WTC11 (cell line): ENCODE measurements around the gene APBA1. TPM values are rescaled to one million over a fixed set of nuclear protein-coding genes. Genes with fewer than 3 reads are reported as not detected.

Source experiments
- ATAC-seq: fragments of 200-7000 bp; cut with Tn5 transposase; 2 replicates; pipeline ENCODE4 v1.10.0; 2021; ENCODE audit warnings: mild to moderate bottlenecking, moderate library complexity
- CTCF ChIA-PET: fragments of 300-600 bp; sonication (Branson Sonifier 250); formaldehyde crosslinking; loops from one replicate; lab custom pipeline; 2021; ENCODE audit warnings: antibody characterized with exemption; lab: Charles Lee
- POLR2A ChIA-PET: fragments of 350-600 bp; sonication (Branson Sonifier 250); formaldehyde crosslinking; loops from one replicate; lab custom pipeline; 2021; ENCODE audit warnings: antibody characterized with exemption; lab: Charles Lee
- DNase-seq: peaks from one replicate; pipeline ENCODE4 v3.0.0; 2021; ENCODE audit warnings: low spot score
- H3K27ac Mint-ChIP-seq: 2 replicates; pipeline ENCODE4 v1.8.0; 2021; ENCODE audit warnings: mixed read lengths
- H3K27me3 Mint-ChIP-seq: 2 replicates; pipeline ENCODE4 v1.8.0; 2021; ENCODE audit warnings: low read depth, mild to moderate bottlenecking, moderate library complexity, mixed read lengths
- H3K36me3 Mint-ChIP-seq: 2 replicates; pipeline ENCODE4 v1.8.0; 2021; ENCODE audit warnings: mixed read lengths
- H3K4me1 Mint-ChIP-seq: 2 replicates; pipeline ENCODE4 v1.8.0; 2022; ENCODE audit warnings: mixed read lengths
- H3K4me3 Mint-ChIP-seq: 2 replicates; pipeline ENCODE4 v1.8.0; 2021; ENCODE audit warnings: mild to moderate bottlenecking, moderate library complexity, mixed read lengths
- H3K9me3 Mint-ChIP-seq: 2 replicates; pipeline ENCODE4 v1.8.0; 2021; ENCODE audit warnings: mixed read lengths
- E2F4 ChIP-seq: sonication (generic); formaldehyde crosslinking; IDR thresholded peaks from 2 replicates; pipeline ENCODE4 v1.8.1; 2022; ENCODE audit warnings: low read depth, mild to moderate bottlenecking, moderate library complexity, missing genetic modification reagents, borderline replicate concordance
- ELF4 ChIP-seq: sonication (generic); formaldehyde crosslinking; IDR thresholded peaks from 2 replicates; pipeline ENCODE4 v1.8.1; 2022; ENCODE audit warnings: low read depth, mild to moderate bottlenecking, moderate library complexity, missing genetic modification reagents
- FOXK1 ChIP-seq: sonication (generic); formaldehyde crosslinking; IDR thresholded peaks from 2 replicates; pipeline ENCODE4 v1.8.0; 2022; ENCODE audit warnings: mild to moderate bottlenecking, moderate library complexity, missing genetic modification reagents
- FOXP4 ChIP-seq: sonication (generic); formaldehyde crosslinking; IDR thresholded peaks from 2 replicates; pipeline ENCODE4 v1.8.0; 2022; ENCODE audit warnings: mild to moderate bottlenecking, missing genetic modification reagents
- GRHL2 ChIP-seq: fragments of 250-450 bp; sonication (Bioruptor Pico); IDR thresholded peaks from 2 replicates; pipeline ENCODE4 v1.8.0; 2022; ENCODE audit warnings: mild to moderate bottlenecking, moderate library complexity; ENCODE audit not compliant: insufficient replicate concordance, severe bottlenecking
- RORB ChIP-seq: fragments of 250-450 bp; sonication (Bioruptor Pico); IDR thresholded peaks from 2 replicates; pipeline ENCODE4 v1.9.0; 2021; ENCODE audit warnings: mild to moderate bottlenecking
- SOX15 ChIP-seq: fragments of 250-450 bp; sonication (Bioruptor Pico); IDR thresholded peaks from 2 replicates; pipeline ENCODE4 v1.9.0; 2021; ENCODE audit warnings: mild to moderate bottlenecking
- ZNF532 ChIP-seq: fragments of 250-450 bp; sonication (Bioruptor Pico); IDR thresholded peaks from 2 replicates; pipeline ENCODE4 v1.9.0; 2021; ENCODE audit warnings: mild to moderate bottlenecking, borderline replicate concordance
- ZNF671 ChIP-seq: fragments of 250-450 bp; sonication (Bioruptor Pico); IDR thresholded peaks from 2 replicates; pipeline ENCODE4 v1.8.0; 2021; ENCODE audit warnings: mild to moderate bottlenecking
- total RNA-seq: library from RNA; stranded (reverse); gene quantifications from 3 replicates; pipeline ENCODE4 v1.2.3, GENCODE V29; 2021
- TF ChIP-seq, protein P1 (sequence below): sonication (generic); formaldehyde crosslinking; IDR thresholded peaks from 2 replicates; pipeline ENCODE4 v1.8.1; 2022; ENCODE audit warnings: missing genetic modification reagents, borderline replicate concordance
- TF ChIP-seq, protein P2 (sequence below): sonication (generic); formaldehyde crosslinking; IDR thresholded peaks from 2 replicates; pipeline ENCODE4 v1.8.1; 2023; ENCODE audit warnings: mild to moderate bottlenecking, missing genetic modification reagents, moderate library complexity
- TF ChIP-seq, protein P3 (sequence below): sonication (generic); formaldehyde crosslinking; IDR thresholded peaks from 2 replicates; pipeline ENCODE4 v1.8.1; 2022; ENCODE audit warnings: low read depth, missing genetic modification reagents, borderline replicate concordance
- TF ChIP-seq, protein P4 (sequence below): sonication (generic); formaldehyde crosslinking; IDR thresholded peaks from 2 replicates; pipeline ENCODE4 v1.8.0; 2022; ENCODE audit warnings: mild to moderate bottlenecking, missing genetic modification reagents
- TF ChIP-seq, protein P5 (sequence below): sonication (generic); formaldehyde crosslinking; IDR thresholded peaks from 2 replicates; pipeline ENCODE4 v1.8.1; 2023; ENCODE audit warnings: mild to moderate bottlenecking, moderate library complexity, missing genetic modification reagents
- TF ChIP-seq, protein P6 (sequence below): sonication (generic); formaldehyde crosslinking; IDR thresholded peaks from 2 replicates; pipeline ENCODE4 v1.8.0; 2023; ENCODE audit warnings: mild to moderate bottlenecking, missing genetic modification reagents

Gene APBA1
- total RNA-seq, 1 experiment from 2014 or later, result 0.94 TPM

- CTCF ChIA-PET, result no interaction called here
- H3K9me3 Mint-ChIP-seq, result no peaks in the 10 kb centered on the region
- H3K36me3 Mint-ChIP-seq, result no peaks in the 10 kb centered on the region
- no peaks in the 10 kb centered on the region for H3K27me3 Mint-ChIP-seq
- H3K4me1 Mint-ChIP-seq, result peaks cover 11% of the 10 kb centered on the region
- DNase-seq (no peak), ATAC-seq (no peak)
- no peak for TF ChIP-seq FOXK1 (CRISPR knock-in tag)
- TF ChIP-seq, protein P1, sequence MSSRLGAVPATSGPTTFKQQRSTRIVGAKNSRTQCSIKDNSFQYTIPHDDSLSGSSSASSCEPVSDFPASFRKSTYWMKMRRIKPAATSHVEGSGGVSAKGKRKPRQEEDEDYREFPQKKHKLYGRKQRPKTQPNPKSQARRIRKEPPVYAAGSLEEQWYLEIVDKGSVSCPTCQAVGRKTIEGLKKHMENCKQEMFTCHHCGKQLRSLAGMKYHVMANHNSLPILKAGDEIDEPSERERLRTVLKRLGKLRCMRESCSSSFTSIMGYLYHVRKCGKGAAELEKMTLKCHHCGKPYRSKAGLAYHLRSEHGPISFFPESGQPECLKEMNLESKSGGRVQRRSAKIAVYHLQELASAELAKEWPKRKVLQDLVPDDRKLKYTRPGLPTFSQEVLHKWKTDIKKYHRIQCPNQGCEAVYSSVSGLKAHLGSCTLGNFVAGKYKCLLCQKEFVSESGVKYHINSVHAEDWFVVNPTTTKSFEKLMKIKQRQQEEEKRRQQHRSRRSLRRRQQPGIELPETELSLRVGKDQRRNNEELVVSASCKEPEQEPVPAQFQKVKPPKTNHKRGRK (CRISPR knock-in tag), result no peak
- no peak for TF ChIP-seq GRHL2
- no peak for TF ChIP-seq E2F4 (CRISPR knock-in tag)
- TF ChIP-seq, protein P2, sequence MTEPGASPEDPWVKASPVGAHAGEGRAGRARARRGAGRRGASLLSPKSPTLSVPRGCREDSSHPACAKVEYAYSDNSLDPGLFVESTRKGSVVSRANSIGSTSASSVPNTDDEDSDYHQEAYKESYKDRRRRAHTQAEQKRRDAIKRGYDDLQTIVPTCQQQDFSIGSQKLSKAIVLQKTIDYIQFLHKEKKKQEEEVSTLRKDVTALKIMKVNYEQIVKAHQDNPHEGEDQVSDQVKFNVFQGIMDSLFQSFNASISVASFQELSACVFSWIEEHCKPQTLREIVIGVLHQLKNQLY (CRISPR knock-in tag), result no peak
- TF ChIP-seq ZNF532, result no peak
- TF ChIP-seq, protein P3, sequence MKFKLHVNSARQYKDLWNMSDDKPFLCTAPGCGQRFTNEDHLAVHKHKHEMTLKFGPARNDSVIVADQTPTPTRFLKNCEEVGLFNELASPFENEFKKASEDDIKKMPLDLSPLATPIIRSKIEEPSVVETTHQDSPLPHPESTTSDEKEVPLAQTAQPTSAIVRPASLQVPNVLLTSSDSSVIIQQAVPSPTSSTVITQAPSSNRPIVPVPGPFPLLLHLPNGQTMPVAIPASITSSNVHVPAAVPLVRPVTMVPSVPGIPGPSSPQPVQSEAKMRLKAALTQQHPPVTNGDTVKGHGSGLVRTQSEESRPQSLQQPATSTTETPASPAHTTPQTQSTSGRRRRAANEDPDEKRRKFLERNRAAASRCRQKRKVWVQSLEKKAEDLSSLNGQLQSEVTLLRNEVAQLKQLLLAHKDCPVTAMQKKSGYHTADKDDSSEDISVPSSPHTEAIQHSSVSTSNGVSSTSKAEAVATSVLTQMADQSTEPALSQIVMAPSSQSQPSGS (CRISPR knock-in tag), result no peak
- no peak for TF ChIP-seq ELF4 (CRISPR knock-in tag)
- no peak for TF ChIP-seq ZNF671 (CRISPR knock-in tag)
- TF ChIP-seq, protein P4, sequence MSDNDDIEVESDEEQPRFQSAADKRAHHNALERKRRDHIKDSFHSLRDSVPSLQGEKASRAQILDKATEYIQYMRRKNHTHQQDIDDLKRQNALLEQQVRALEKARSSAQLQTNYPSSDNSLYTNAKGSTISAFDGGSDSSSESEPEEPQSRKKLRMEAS (CRISPR knock-in tag), result no peak
- TF ChIP-seq SOX15 (CRISPR knock-in tag), result no peak
- no peak for TF ChIP-seq FOXP4 (CRISPR knock-in tag)
- POLR2A ChIA-PET, result no interaction called here
- no peak overlapping the region for H3K4me3 Mint-ChIP-seq
- no peak overlapping the region for H3K27ac Mint-ChIP-seq
Measured at GRCh38 chr9:69555802-69556201, 116.4 kb downstream of the APBA1 start.

DNA sequence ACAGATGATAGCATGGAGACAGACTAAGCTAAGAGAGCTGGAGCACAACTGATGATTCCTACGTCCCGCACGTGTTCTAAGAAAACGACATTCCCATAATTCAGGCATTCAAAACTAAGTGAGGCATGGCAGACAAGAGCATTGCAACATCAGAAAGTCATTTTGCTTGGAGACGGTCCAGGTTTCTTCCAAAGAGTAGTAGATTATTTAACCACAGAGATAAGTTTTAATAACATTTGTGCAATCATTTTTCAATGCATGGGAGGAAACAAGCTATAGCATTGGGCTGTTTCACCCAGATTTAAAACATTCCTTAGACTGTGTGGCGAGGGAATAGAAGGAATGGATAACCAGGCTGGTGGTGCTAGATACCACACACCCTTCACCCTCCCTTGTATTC lies 117.2 kb downstream of the APBA1 start:
- POLR2A ChIA-PET, result interaction anchor here (0.7 kb wide), 1 partner anchor 296 kb away, joined by 3 read pairs; no protein-coding TSS in a partner anchor
- DNase-seq (no peak), ATAC-seq (no peak)
- H3K36me3 Mint-ChIP-seq, result no peaks in the 10 kb centered on the region
- H3K4me1 Mint-ChIP-seq, result peaks cover 11% of the 10 kb centered on the region
- CTCF ChIA-PET, result interaction anchor here (0.7 kb wide), 1 partner anchor 133 kb away, joined by 4 read pairs; no protein-coding TSS in a partner anchor
- no peak overlapping the region for H3K27ac Mint-ChIP-seq
- H3K4me3 Mint-ChIP-seq, result no peak overlapping the region
- H3K27me3 Mint-ChIP-seq, result no peaks in the 10 kb centered on the region
- no peaks in the 10 kb centered on the region for H3K9me3 Mint-ChIP-seq
- no peak for TF ChIP-seq RORB (CRISPR knock-in tag)
- TF ChIP-seq, protein P1 (CRISPR knock-in tag), result no peak
- TF ChIP-seq, protein P5, sequence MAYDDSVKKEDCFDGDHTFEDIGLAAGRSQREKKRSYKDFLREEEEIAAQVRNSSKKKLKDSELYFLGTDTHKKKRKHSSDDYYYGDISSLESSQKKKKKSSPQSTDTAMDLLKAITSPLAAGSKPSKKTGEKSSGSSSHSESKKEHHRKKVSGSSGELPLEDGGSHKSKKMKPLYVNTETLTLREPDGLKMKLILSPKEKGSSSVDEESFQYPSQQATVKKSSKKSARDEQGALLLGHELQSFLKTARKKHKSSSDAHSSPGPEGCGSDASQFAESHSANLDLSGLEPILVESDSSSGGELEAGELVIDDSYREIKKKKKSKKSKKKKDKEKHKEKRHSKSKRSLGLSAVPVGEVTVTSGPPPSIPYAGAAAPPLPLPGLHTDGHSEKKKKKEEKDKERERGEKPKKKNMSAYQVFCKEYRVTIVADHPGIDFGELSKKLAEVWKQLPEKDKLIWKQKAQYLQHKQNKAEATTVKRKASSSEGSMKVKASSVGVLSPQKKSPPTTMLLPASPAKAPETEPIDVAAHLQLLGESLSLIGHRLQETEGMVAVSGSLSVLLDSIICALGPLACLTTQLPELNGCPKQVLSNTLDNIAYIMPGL (CRISPR knock-in tag), result no peak
- TF ChIP-seq, protein P6, sequence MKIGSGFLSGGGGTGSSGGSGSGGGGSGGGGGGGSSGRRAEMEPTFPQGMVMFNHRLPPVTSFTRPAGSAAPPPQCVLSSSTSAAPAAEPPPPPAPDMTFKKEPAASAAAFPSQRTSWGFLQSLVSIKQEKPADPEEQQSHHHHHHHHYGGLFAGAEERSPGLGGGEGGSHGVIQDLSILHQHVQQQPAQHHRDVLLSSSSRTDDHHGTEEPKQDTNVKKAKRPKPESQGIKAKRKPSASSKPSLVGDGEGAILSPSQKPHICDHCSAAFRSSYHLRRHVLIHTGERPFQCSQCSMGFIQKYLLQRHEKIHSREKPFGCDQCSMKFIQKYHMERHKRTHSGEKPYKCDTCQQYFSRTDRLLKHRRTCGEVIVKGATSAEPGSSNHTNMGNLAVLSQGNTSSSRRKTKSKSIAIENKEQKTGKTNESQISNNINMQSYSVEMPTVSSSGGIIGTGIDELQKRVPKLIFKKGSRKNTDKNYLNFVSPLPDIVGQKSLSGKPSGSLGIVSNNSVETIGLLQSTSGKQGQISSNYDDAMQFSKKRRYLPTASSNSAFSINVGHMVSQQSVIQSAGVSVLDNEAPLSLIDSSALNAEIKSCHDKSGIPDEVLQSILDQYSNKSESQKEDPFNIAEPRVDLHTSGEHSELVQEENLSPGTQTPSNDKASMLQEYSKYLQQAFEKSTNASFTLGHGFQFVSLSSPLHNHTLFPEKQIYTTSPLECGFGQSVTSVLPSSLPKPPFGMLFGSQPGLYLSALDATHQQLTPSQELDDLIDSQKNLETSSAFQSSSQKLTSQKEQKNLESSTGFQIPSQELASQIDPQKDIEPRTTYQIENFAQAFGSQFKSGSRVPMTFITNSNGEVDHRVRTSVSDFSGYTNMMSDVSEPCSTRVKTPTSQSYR (CRISPR knock-in tag), result no peak
